ENCODE data around the gene FPGS.

Gene FPGS

DNA sequence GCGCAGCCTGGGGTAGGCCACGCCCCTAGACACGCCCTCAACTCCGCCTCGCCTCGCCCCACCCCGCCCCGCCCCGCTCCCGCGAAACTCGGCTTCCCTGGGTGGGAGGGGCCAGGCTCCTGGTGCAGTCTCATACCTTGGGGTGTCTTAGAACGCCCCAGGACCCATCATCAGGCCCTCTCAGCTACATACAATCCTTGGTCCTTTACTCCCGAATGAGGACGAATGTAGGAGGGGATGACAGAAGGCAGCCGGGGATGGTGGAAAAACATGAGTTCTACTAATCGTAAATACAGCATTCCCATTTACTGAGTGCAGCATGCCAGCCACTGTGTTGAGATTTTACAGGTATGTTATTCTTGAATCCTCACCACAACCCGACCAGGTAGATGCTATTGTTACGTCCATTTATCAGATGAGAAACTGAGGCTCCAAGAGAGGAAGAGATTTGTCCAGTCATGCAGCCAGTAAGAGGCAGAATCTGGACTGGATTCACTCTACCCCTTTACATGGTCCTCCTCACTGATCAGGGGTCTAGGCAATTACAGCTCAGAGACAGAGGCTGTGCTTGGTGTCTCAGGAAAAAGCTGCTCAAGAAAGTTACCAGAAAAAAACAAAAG is 31.0 kb upstream of the FPGS start:
- DNase-seq, result no peak

GRCh38 chr9:127772603-127773002 is 30.1 kb upstream of the FPGS start:
- no peak for DNase-seq

DNA sequence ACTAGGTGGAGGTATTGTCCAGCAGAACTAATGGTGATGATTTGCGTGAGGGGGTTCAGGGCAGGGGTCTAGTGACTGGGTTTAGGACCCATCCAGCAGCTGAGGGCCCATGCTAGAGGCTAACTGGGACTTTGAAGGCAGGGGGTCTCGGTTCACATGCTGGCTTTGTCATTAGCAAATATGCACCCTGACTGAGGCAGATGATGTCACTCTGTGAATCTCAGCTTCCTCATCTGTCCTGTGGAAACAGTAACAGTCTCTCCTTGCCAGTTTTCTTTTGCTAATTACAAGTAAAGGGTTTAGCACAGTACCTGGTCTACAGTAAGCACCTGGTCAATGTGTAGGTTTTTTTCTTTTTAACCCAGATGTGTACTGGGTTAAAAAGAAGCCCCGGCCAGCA is 29.4 kb upstream of the FPGS start:
- DNase-seq, result no peak

GRCh38 chr9:127773981-127774380 is 28.7 kb upstream of the FPGS start:
- no peak for DNase-seq

DNA sequence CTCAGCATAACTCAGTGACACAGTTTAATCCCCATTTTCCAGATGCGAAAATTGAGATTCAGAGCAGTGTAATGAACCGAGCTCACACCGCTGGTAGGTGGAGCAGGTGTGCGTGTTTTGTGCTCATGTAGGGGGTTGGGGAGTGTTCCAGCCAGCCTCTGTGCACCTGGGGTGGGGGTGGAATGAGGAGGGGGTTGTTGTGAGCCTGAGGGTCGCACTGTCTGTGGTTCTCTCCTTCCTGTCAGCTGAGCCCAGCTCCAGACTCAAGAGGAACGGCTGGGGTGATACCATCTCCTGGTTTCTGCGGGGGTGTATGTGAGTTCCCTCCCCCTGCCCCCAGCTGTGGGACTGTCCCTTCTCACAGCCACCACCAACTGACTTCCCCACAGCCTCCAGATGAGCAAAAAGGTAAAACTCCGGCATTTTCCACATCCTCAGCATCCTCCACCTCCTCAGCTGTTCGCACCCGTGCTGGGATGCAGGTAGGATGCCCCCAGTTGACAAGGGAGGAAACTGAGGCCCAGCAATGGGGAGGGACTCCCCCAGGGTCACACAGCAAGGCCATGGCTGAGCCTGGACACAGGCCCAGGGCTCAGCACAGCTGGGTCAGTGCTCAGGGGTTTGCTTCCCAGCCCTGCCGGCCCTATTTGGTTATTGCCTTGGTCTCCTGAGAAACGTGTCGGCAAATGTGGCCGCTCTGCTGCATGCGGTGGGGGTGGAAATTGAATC is 26.3 kb upstream of the FPGS start:
- DNase-seq, result peak; percentile 86

DNA sequence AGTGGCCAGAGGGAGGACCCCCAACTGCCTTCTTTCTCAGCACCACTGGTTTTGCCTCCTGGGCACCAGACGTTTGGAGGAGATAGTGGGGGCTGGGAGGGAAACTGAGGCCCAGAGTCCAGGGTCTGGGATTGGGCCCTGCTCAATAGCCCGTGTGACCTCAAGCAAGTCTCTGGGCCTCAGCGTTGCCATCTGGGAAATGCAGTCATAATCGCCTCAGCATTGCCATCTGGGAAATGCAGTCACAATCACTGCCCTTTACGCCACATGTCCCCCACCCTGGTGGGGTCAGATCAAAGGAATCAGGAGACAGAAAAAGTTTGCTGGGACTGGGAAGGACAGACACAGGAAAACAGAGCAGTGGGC is 25.8 kb upstream of the FPGS start:
- no peak for DNase-seq

DNA sequence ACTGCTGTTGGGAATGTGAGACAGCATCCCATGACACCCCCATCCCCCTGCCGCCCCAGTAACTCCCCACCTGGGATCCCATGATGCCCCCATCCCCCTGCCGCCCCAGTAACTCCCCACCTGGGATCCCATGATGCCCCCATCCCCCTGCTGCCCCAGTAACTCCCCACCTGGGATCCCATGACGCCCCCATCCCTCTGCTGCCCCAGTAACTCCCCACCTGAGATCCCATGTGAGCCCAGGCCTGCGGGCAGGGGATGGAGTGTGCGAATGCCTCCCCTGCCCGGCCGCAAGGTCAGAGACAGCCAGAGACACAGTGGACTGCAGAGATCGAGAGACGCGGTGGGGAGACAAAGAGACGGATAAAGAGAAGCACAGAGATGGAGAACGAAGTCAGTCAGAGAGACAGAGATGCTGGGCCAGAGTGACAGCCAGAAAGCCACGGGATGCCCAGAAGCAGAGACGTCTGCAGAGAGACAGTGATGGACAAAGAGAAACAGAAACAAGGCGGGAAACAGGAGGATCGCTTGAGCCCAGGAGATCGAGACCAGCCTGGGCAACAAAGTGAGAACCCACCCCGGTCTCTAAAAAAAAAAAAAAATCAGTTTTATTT is 25.2 kb upstream of the FPGS start:
- DNase-seq, result peak; percentile 33

DNA sequence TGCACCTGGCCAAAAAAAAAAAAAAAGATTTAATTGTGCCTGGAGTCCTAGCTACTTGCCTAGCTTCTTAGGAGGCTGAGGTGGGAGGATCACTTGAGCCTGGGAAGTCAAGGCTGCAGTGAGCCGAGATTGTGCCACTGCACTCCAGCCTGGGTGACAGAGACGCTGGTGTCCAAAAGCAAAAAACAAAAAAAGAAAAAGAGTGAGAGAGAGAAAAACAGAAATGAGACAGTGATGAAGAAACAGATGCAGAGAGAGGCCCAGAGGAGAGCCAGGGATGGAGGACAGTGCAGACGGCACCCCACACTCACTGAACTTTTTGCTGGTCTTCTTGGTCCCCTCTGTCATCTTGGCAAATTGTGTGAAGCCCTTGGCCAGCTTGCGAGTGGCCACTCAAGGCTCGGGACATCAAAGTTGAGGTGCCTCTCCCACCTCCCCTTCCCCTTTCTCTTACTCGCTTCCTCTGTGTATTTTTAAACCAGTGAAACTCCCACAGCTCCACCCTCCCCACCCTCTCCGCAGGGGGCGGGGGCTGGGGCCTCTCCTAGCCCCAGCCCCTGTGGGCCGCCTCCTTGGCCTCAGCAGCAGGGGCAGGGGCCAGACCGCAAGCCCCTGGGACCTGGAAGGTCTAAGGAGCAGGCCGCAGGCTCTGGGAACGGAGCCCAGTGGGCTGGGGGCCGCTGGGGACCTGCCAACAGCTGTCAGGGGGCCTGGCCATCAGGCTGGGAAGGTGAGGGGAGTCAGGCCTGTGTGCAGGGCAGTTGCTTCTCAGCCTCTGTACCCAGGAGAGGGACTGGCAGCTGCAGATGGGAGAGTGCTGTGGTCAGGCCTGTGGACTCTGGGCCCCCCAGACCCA is 24.2 kb upstream of the FPGS start, which contains the start of gene SH2D3C:
Gene SH2D3C, minus strand, starts transcription at position 387 of the 856 bp plus-strand sequence. Its CDS starts 39 bp downstream, at position 348.
- peak; percentile 56 for DNase-seq

DNA sequence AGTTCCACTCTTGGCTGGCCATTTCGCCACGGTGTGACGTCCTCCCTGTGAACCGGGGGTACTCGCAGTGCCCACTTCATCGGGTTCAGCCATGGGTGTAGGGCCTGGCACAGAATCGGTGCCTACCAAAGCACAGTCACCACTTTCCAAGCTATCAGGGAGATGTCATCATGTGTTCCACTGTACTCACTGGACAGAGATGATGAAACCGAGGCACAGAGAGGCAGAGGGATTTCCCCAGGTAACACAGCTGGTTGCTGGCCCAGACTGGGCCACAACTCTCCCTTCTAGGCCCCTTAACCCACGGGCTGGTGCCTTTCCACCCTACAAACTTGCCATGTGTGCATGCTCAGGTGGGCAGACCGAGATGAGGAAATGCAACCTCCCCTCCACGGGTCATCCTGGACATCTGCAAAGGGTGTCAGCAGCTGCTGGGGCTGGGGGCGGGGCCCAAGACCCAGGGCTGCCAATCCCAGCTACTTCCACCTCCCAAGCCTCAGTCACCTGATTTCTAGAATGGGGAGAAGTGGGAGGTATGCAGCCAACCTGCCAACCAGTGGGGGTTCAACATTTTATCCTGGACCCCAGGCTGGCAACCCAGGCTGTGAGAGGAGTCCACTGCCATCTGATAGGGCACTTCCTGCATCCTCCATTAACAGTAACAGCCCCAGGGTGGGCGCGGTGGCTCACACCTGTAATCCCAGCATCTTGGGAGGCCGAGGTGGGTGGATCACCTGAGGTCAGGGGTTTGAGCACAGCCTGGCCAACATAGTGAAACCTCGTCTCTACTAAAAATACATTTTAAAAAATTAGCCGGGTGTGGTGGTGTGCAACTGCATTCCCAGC is 23.3 kb upstream of the FPGS start:
- peak; percentile 74 for DNase-seq

DNA sequence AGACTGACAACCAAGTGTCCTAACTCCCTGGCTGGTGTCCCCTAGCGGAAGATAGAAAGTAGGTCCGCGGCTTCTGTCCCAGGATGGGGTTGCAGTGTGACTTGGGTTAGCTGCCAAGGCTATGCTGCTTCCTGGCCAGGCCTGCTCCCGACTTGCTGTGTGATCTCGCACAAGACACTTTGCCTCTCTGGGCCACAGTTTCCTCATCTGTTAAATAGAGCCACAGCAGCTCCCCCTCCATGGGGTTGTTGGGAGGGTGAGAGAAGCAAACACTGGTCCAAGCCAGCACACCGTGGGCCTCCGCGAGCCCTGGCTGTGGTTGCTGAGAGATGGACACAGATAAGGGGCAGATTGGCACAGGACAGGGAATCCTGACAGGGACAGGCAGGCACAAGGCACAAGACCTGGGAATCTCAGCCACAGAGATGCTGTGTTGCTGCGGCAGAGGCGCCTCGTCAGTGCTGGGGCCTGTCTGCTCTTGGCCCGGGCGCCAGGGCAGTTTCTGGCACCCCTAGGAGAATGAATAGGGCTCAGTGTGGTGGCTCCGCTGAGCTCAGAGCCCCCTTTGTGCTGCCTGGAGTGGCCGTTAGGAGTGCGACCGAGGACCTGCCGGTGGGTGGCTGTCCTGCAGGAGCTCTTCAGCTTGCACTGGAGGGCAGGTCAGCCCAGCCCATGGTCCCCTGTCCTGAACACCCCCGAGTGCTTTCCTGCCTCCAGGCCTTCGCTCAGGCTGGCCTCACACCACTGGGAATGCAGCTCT is 22.4 kb upstream of the FPGS start:
- no peak for DNase-seq

- peak; percentile 30 for DNase-seq
Measured at GRCh38 chr9:127780909-127781308, 21.8 kb upstream of the FPGS start.

DNA sequence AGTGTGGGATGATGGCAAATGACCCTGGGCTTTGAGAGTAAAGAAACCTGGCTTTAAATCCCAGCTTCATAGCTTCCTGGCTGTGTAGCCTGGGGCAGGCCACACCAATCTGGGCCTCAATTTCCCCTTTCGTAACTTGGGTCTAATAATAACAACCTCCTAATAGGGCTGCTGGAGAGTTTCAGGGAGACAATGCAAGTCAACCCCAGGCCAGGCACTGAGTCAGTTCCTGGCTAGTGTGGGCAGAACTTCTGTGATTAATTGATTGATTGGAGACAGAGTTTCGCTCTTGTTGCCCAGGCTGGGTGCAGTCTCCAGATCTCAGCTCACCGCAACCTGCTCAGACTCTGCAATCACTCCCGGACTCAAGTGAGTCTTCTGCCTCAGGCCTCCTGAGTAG is 20.9 kb upstream of the FPGS start:
- no peak for DNase-seq

GRCh38 chr9:127783111-127784008 is 19.3 kb upstream of the FPGS start:
- peak; percentile 89 for DNase-seq

DNA sequence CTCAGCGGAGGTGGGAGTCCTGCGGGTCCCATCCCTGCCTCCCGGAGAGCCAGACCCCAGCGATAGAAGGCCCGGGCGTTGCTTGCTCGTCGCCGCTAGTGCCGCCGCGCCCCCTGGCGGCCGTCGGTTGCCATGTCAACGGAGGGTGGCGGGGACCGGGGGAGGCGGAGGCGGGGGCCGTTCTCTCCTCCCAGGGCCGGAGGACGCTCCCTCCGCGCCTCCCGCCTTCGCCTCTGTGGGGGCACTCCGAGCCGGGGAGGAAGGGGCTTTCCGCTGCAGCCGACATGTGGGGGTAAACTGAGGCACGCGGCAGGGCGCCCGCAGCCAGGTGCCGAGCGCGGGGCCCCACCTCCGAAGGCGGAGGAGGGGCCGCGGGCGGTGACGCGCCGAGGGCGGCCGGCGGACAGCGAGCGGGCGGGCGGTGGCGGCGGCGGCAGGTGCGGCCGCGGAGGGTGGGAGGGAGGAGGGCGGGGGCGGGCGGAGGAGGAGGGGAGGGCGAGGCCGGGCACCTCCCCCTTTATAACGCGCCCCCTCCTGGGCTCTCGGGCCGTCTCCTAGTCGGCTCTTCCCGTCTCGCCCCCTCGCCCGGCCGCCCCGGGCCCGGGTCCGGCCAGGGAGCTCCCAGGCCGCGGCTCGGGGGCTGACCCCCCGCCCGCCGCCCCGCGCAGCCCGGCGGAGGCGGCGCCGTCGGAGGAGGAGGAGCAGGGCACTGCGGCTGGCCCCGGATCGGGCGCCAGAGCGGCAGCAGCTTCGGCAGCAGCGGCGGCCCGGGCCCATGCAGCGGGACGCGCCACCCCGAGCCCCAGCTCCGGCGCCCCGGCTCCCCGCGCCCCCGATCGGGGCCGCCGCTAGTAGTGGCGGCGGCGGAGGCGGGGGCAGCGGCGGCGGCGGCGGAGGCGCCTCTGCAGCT is 17.4 kb upstream of the FPGS start:
- DNase-seq, result peak; percentile 93

DNA sequence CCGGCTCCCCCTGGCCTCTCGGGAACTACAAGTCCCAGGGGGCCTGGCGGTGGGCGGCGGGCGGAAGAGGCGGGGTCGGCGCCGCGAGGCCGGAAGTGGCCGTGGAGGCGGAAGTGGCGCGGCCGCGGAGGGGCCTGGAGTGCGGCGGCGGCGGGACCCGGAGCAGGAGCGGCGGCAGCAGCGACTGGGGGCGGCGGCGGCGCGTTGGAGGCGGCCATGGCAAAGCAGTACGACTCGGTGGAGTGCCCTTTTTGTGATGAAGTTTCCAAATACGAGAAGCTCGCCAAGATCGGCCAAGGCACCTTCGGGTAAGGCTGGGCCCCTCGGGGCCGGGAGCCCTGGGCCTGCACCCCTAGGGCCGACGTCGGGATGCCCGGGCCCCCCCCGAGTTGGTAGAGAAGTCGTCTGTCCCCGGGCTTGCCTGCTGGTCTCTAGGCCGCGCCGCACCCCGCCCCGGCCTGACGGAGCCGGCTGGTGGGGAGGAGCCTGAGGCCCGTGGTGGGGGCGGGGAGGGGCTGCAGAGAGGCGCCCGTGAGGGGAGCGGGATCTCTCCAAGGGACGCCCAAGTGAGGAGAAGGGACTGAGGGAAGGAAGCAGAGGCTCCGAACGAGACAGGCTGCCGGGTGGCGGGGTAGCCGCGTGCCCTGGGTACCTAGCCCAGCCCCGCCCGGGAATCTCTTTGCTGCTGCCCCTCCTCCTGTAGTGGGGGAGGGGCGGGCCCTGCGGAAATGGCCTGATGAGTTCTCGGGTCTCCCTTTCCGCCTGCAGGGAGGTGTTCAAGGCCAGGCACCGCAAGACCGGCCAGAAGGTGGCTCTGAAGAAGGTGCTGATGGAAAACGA is 16.5 kb upstream of the FPGS start, which contains the start of gene CDK9:
Gene CDK9, plus strand, starts transcription at position 102 of the 840 bp plus-strand sequence. Its CDS starts 115 bp downstream, at position 217.
- peak; percentile 94 for DNase-seq

DNA sequence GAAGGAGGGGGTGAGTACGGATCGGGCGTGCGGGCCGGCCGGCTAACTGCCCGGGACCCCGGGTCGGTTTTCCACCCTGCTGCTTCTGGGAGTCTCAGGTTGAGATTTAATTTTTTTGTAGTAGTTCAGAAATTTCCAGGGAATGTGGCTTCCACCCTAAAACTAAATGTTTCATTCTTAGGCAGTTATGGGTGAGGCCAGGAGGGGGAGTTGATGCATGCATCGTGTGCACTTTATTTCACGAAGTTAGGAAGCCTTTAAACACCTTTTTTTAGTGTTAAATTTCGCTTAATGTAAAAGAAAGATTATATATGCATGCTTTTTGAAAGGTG is 15.9 kb upstream of the FPGS start:
- DNase-seq, result no peak

- DNase-seq, result no peak
Measured at GRCh38 chr9:127788337-127789011, 14.2 kb upstream of the FPGS start.

GRCh38 chr9:127789179-127789578 is 13.5 kb upstream of the FPGS start:
- DNase-seq, result no peak
